Left lung (tissue), 14 donors: ENCODE results near the gene PNKD. TPM values are rescaled to one million over a fixed set of nuclear protein-coding genes. Genes with fewer than 3 reads are reported as not detected.

Source experiments
- ATAC-seq: fragments of 200-7000 bp; cut with Tn5 transposase; one replicate; pipeline ENCODE4 v1.9.1; 2020; ENCODE audit warnings: moderate library complexity
- DNase-seq, 4 donors: peaks; one replicate each; pipeline ENCODE4 v3.0.0-alpha.2; 2013 to 2020
- H3K27ac ChIP-seq, 2 donors: fragments of 200-600 bp; sonication (generic) in 1 of 2; one replicate each; pipeline versions ENCODE4 v1.5.0 to v1.8.0; 2020 to 2021
- H3K27me3 ChIP-seq, 2 donors: fragments of 200-600 bp; sonication (generic) in 1 of 2; one replicate each; pipeline versions ENCODE4 v1.5.0 to v1.8.0; 2020 to 2021
- H3K36me3 ChIP-seq, 2 donors: fragments of 200-600 bp; sonication (generic) in 1 of 2; one replicate each; pipeline versions ENCODE4 v1.5.0 to v1.8.0; 2020 to 2021
- H3K4me1 ChIP-seq, 2 donors: fragments of 200-600 bp; one replicate each; pipeline ENCODE4 v1.8.0; 2021
- H3K4me3 ChIP-seq, 2 donors: fragments of 200-600 bp; sonication (generic) in 1 of 2; one replicate each; pipeline versions ENCODE4 v1.5.0 to v1.8.0; 2020 to 2021; ENCODE audit warnings: mild to moderate bottlenecking in 1 of 2
- H3K9me3 ChIP-seq, 2 donors: fragments of 200-600 bp; sonication (generic) in 1 of 2; one replicate each; pipeline versions ENCODE4 v1.5.0 to v1.8.0; 2020 to 2021
- CTCF ChIP-seq, 2 donors: fragments of 200-600 bp; sonication (generic) in 1 of 2; IDR thresholded peaks; one replicate each; pipeline versions ENCODE4 v1.5.0 to v1.8.0; 2021; ENCODE audit warnings: antibody characterized with exemption in 2 of 2
- intact Hi-C, 2 donors: fragments of 100-400 bp; cut with DNase I; formaldehyde crosslinking; loops; one replicate each; pipeline versions ENCODE4 v1.11.2 to v1.14.2; 2022
- long read RNA-seq, 12 donors: library from polyadenylated mRNA in 2 of 12; unstranded in 2 of 12; transcript quantifications; one replicate each; pipeline ENCODE4 v2.0.0 and lab custom pipeline, GENCODE V29; 2019 to 2026
- polyA plus RNA-seq, 6 donors: library from polyadenylated mRNA; unstranded; fragments of 120-200 nt; gene quantifications; one replicate each; pipeline ENCODE4 v1.2.1, GENCODE V29; 2013; ENCODE audit not compliant: insufficient read length in 6 of 6
- total RNA-seq, 2 donors: library from RNA; stranded (reverse); fragmentation: NEBNext Ultra II Directional; extraction: Animal tissue kit (Norgen Biotek cat#: 25700); gene quantifications; one replicate each; pipeline ENCODE4 v1.2.1, GENCODE V29; 2021
- donor health status: DM: no; HTN: yes; CAD: no.
- donor health status: DM: no; HTN: no; CAD: no.

Gene PNKD
- total RNA-seq (10 to 100 TPM; 93.4 to 96.8 TPM), polyA plus RNA-seq (10 to 100 TPM; 58.2 to 66.2 (median 60.0) TPM)
- long read RNA-seq, donor 1, transcript PNKD-201 (3 exons, 758 nt): major isoform, 111 of 134 reads
- long read RNA-seq, donor 1, transcript PNKD-205 (2 exons, 1,372 nt): minor isoform, 15 of 134 reads
- long read RNA-seq, donor 1, partial matches to known transcripts: 6 of 134 reads
- long read RNA-seq, donor 1, other reads (novel, unspliced or antisense): 0 of 134 reads
- long read RNA-seq, donor 2, transcript PNKD-202 (9 exons, 2,991 nt): minor isoform, 6 of 95 reads
- long read RNA-seq, donor 2, transcript PNKD-201 (3 exons, 758 nt): major isoform, 65 of 95 reads
- long read RNA-seq, donor 2, transcript PNKD-205 (2 exons, 1,372 nt): minor isoform, 14 of 95 reads
- long read RNA-seq, donor 2, partial matches to known transcripts: 10 of 95 reads
- long read RNA-seq, donor 2, other reads (novel, unspliced or antisense): 0 of 95 reads
- long read RNA-seq, donor 3, transcript PNKD-205 (2 exons, 1,372 nt): minor isoform, 9 of 135 reads
- long read RNA-seq, donor 3, transcript PNKD-202 (9 exons, 2,991 nt): minor isoform, 5 of 135 reads
- long read RNA-seq, donor 3, transcript PNKD-201 (3 exons, 758 nt): major isoform, 107 of 135 reads
- long read RNA-seq, donor 3, partial matches to known transcripts: 9 of 135 reads
- long read RNA-seq, donor 3, other reads (novel, unspliced or antisense): 5 of 135 reads
- long read RNA-seq, donor 4, transcript PNKD-201 (3 exons, 758 nt): major isoform, 77 of 84 reads
- long read RNA-seq, donor 4, partial matches to known transcripts: 1 of 84 reads
- long read RNA-seq, donor 4, other reads (novel, unspliced or antisense): 2 of 84 reads
- long read RNA-seq, donor 5, transcript PNKD-201 (3 exons, 758 nt): major isoform, 84 of 123 reads
- long read RNA-seq, donor 5, transcript PNKD-205 (2 exons, 1,372 nt): minor isoform, 11 of 123 reads
- long read RNA-seq, donor 5, partial matches to known transcripts: 12 of 123 reads
- long read RNA-seq, donor 5, other reads (novel, unspliced or antisense): 13 of 123 reads
- long read RNA-seq, donor 6, transcript PNKD-201 (3 exons, 758 nt): major isoform, 131 of 186 reads
- long read RNA-seq, donor 6, transcript PNKD-205 (2 exons, 1,372 nt): minor isoform, 20 of 186 reads
- long read RNA-seq, donor 6, partial matches to known transcripts: 11 of 186 reads
- long read RNA-seq, donor 6, other reads (novel, unspliced or antisense): 21 of 186 reads
- long read RNA-seq, donor 7, transcript PNKD-201 (3 exons, 758 nt): major isoform, 92 of 109 reads
- long read RNA-seq, donor 7, transcript PNKD-205 (2 exons, 1,372 nt): minor isoform, 10 of 109 reads
- long read RNA-seq, donor 7, partial matches to known transcripts: 0 of 109 reads
- long read RNA-seq, donor 7, other reads (novel, unspliced or antisense): 5 of 109 reads
- long read RNA-seq, donor 8, transcript PNKD-202 (9 exons, 2,991 nt): minor isoform, 6 of 91 reads
- long read RNA-seq, donor 8, transcript PNKD-205 (2 exons, 1,372 nt): minor isoform, 12 of 91 reads
- long read RNA-seq, donor 8, transcript PNKD-201 (3 exons, 758 nt): major isoform, 73 of 91 reads
- long read RNA-seq, donor 8, partial matches to known transcripts: 0 of 91 reads
- long read RNA-seq, donor 8, other reads (novel, unspliced or antisense): 0 of 91 reads
- long read RNA-seq, donor 9, partial matches to known transcripts: 0 of 1 reads
- long read RNA-seq, donor 9, other reads (novel, unspliced or antisense): 0 of 1 reads
- long read RNA-seq, donor 10, transcript PNKD-201 (3 exons, 758 nt): major isoform, 49 of 59 reads
- long read RNA-seq, donor 10, partial matches to known transcripts: 1 of 59 reads
- long read RNA-seq, donor 10, other reads (novel, unspliced or antisense): 4 of 59 reads
- long read RNA-seq, donor 11, transcript PNKD-205 (2 exons, 1,372 nt): minor isoform, 8 of 118 reads
- long read RNA-seq, donor 11, transcript PNKD-201 (3 exons, 758 nt): major isoform, 86 of 118 reads
- long read RNA-seq, donor 11, transcript PNKD-203 (10 exons, 3,021 nt): minor isoform, 7 of 118 reads
- long read RNA-seq, donor 11, partial matches to known transcripts: 15 of 118 reads
- long read RNA-seq, donor 11, other reads (novel, unspliced or antisense): 0 of 118 reads
- long read RNA-seq, donor 12, transcript PNKD-201 (3 exons, 758 nt): major isoform, 66 of 75 reads
- long read RNA-seq, donor 12, transcript PNKD-205 (2 exons, 1,372 nt): minor isoform, 8 of 75 reads
- long read RNA-seq, donor 12, partial matches to known transcripts: 0 of 75 reads
- long read RNA-seq, donor 12, other reads (novel, unspliced or antisense): 0 of 75 reads

GRCh38 chr2:218269900-218270720 is at the start of gene PNKD, which contains the start of gene AAMP:
PNKD (plus strand) TSS chr2:218270519; CDS start chr2:218270536, 17 bp downstream.
AAMP (minus strand) TSS chr2:218270137; CDS start chr2:218270086, 51 bp downstream.
- Histone ChIP-seq H3K9me3 (no peaks in the 10 kb centered on the region), H3K27me3 (no peaks in the 10 kb centered on the region), H3K4me3 (peak within 1 kb of the TSS; percentile 81 to 84), H3K27ac (peak within 1 kb of the TSS; percentile 53 to 78), H3K4me1 (peaks cover 34 to 55% of the 10 kb centered on the region in 2 donors), H3K36me3 (peaks cover 0 to 48% of the 10 kb centered on the region in 2 donors)
- DNase-seq (peak; percentile 99 to 100 (median 100)), ATAC-seq (peak; percentile 92)
- intact Hi-C loops: loop anchor here in 1 of 2 donors (10.0 kb wide), 1 partner anchor 125 kb away; the partner anchor contains the start of gene CTDSP1
- peak in 1 of 2 donors; percentile 17 for TF ChIP-seq CTCF (IDR thresholded peaks at IDR 0.05)

- Histone ChIP-seq H3K4me3 (peak overlapping the region in 1 of 2 donors; percentile 91), H3K9me3 (no peaks in the 10 kb centered on the region), H3K36me3 (peaks cover 0 to 41% of the 10 kb centered on the region in 2 donors), H3K27me3 (no peaks in the 10 kb centered on the region), H3K4me1 (peaks cover 45 to 84% of the 10 kb centered on the region in 2 donors), H3K27ac (peak overlapping the region in 1 of 2 donors; percentile 95)
- ATAC-seq (no peak), DNase-seq (peak in 1 of 4 donors; percentile 36)
- intact Hi-C loops: no loop called here
- no peak for TF ChIP-seq CTCF (IDR thresholded peaks at IDR 0.05)
These were observed 49.3 kb upstream of the PNKD start for GRCh38 chr2:218221000-218221399.

GRCh38 chr2:218223046-218223445 is 47.3 kb upstream of the PNKD start:
- H3K36me3 ChIP-seq: peaks cover 0 to 61% of the 10 kb centered on the region in 2 donors
- no peak for ATAC-seq
- H3K27me3 ChIP-seq: no peaks in the 10 kb centered on the region
- H3K4me1 ChIP-seq: peaks cover 45 to 98% of the 10 kb centered on the region in 2 donors
- intact Hi-C loops: no loop called here
- peak overlapping the region in 1 of 2 donors; percentile 16 for H3K27ac ChIP-seq
- no peaks in the 10 kb centered on the region for H3K9me3 ChIP-seq
- H3K4me3 ChIP-seq: peak overlapping the region in 1 of 2 donors; percentile 3
- DNase-seq: no peak
- TF ChIP-seq CTCF (IDR thresholded peaks at IDR 0.05): no peak
